ENCODE measurements around the gene SYTL3. TPM values are rescaled to one million over a fixed set of nuclear protein-coding genes. Genes with fewer than 3 reads are reported as not detected.

The SYTL3 gene
- total and polyA plus RNA-seq, 2 experiments from 2014 or later: 9.9 to 11.4 TPM

GRCh38 chr6:158764926-158765325 lies 115.1 kb downstream of the SYTL3 start:
- no peak for TF ChIP-seq CTCF (IDR thresholded peaks at IDR 0.05; ENCODE audit: low read depth, low read length)
- H3K4me1 ChIP-seq (ENCODE audit: low read depth): peaks cover 22% of the 10 kb centered on the region
- peak overlapping the region; percentile 92 for H3K27ac ChIP-seq
- no peak overlapping the region for H3K4me3 ChIP-seq
- H3K9me3 ChIP-seq (ENCODE audit: low read depth): no peaks in the 10 kb centered on the region
- no peak for DNase-seq (ENCODE audit: low read depth in 1 of 2, low spot score in 1 of 2)
- no peaks in the 10 kb centered on the region for H3K27me3 ChIP-seq
- H3K36me3 ChIP-seq: peaks cover 45% of the 10 kb centered on the region

GRCh38 chr6:158765499-158766068 lies 115.7 kb downstream of the SYTL3 start:
- peaks cover 16% of the 10 kb centered on the region for H3K4me1 ChIP-seq (ENCODE audit: low read depth)
- no peaks in the 10 kb centered on the region for H3K9me3 ChIP-seq (ENCODE audit: low read depth)
- peak overlapping the region; percentile 64 for H3K27ac ChIP-seq
- H3K36me3 ChIP-seq: peaks cover 52% of the 10 kb centered on the region
- DNase-seq (ENCODE audit: low read depth in 1 of 2, low spot score in 1 of 2): no peak
- H3K4me3 ChIP-seq: no peak overlapping the region
- TF ChIP-seq CTCF (IDR thresholded peaks at IDR 0.05; ENCODE audit: low read depth, low read length): no peak
- no peaks in the 10 kb centered on the region for H3K27me3 ChIP-seq

- H3K27me3 ChIP-seq: no peaks in the 10 kb centered on the region
- peaks cover 11% of the 10 kb centered on the region for H3K4me1 ChIP-seq (ENCODE audit: low read depth)
- DNase-seq (ENCODE audit: low read depth in 1 of 2, low spot score in 1 of 2): no peak
- H3K27ac ChIP-seq: peak overlapping the region; percentile 76
- TF ChIP-seq CTCF (IDR thresholded peaks at IDR 0.05; ENCODE audit: low read depth, low read length): no peak
- H3K36me3 ChIP-seq: peaks cover 64% of the 10 kb centered on the region
- no peaks in the 10 kb centered on the region for H3K9me3 ChIP-seq (ENCODE audit: low read depth)
- no peak overlapping the region for H3K4me3 ChIP-seq
These were observed 117.0 kb downstream of the SYTL3 start for GRCh38 chr6:158766621-158767455.

- H3K9me3 ChIP-seq (ENCODE audit: low read depth): no peaks in the 10 kb centered on the region
- no peak overlapping the region for H3K4me3 ChIP-seq
- no peak for DNase-seq (ENCODE audit: low read depth in 1 of 2, low spot score in 1 of 2)
- no peak for TF ChIP-seq CTCF (IDR thresholded peaks at IDR 0.05; ENCODE audit: low read depth, low read length)
- peak overlapping the region; percentile 76 for H3K27ac ChIP-seq
- H3K36me3 ChIP-seq: peaks cover 73% of the 10 kb centered on the region
- H3K4me1 ChIP-seq (ENCODE audit: low read depth): peaks cover 9% of the 10 kb centered on the region
- H3K27me3 ChIP-seq: no peaks in the 10 kb centered on the region
These were observed 117.9 kb downstream of the SYTL3 start for GRCh38 chr6:158767709-158768108.

- Histone ChIP-seq H3K27me3 (no peaks in the 10 kb centered on the region), H3K4me3 (no peak overlapping the region), H3K4me1 (ENCODE audit: low read depth) (peaks cover 1% of the 10 kb centered on the region), H3K36me3 (peaks cover 74% of the 10 kb centered on the region), H3K27ac (peak overlapping the region; percentile 76), H3K9me3 (ENCODE audit: low read depth) (no peaks in the 10 kb centered on the region)
- DNase-seq (ENCODE audit: low read depth in 1 of 2, low spot score in 1 of 2): no peak
- no peak for TF ChIP-seq CTCF (IDR thresholded peaks at IDR 0.05; ENCODE audit: low read depth, low read length)
These were observed 118.6 kb downstream of the SYTL3 start for GRCh38 chr6:158768436-158768835.
